ENCODE measurements around the gene INSYN2A.

The INSYN2A gene

DNA sequence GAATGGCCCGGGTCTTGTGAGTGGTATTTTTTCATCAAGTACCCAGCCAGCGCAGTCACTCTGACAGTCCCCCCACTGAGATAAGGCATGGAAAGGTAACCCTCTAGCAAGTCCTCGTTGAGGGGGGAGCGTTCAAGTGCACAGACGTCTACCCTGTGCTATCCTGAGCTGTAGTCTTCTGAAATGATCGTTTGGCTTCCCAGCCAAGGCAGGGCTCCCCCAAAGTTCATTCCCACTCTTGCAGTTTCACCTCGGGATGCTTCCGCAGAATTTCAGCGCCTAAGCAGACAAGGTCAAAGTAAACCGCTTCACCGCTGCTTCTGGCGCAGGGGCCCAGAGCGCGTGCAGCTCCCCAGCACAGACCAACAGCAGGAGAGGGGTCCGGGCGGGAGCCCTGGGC lies 1.8 kb downstream of the INSYN2A start:
- no peak for DNase-seq

DNA sequence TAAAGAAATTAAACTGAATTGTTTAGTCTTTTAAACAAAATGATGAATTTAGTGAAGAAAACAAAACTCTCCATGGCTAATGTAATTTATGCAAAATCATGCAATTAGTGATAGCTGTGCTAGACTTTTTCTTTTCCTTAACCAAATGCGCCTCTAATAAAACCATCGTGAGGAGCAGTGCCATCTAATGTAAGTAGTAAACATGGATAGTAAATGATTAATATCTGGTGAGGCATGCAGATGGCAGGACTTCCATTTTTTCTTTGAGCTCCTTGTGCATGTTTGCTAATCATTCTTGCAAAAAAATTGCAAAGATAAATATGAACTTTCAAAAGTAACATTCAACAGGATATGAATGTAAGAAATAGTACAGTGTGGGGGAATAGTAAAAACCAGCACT lies 2.3 kb downstream of the INSYN2A start:
- no peak for DNase-seq

DNA sequence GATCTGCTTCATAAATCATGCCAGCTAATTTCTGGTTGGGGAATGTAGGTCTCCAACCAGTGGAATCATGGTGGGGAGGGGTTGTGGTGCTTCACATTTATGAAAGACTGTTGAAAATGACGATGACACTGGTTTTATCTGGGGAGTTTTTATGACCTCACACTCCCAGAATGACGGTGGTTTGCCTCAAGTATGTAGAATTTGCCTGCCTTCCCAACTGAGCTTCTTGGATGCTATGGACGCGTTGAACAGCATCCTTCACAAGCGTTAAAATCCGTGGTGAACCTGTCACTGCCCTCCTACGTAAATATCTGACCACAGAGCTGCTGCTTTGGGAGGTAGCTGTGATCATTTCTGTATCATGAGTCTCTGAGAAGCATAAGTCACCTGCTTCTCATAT lies 3.3 kb downstream of the INSYN2A start:
- DNase-seq = no peak

DNA sequence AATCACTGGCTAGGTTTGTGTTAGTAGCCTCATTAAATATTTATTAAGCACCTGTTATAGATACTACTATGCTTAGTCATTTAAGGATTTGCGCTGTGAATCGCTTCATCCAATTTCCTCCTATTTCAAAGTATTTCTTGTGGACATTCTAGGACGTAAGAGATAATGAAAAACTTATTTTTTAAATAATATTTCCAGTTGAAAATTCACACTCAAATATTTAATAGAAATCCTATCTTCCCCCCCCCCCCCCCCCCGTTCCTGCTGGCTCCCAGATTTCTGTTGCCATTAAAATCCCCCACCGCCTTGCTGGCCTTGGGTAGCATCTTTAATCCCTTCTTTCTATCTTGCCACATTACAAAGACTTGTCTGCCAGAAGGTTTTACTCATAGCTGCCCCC lies 6.0 kb downstream of the INSYN2A start:
- no peak for DNase-seq

DNA sequence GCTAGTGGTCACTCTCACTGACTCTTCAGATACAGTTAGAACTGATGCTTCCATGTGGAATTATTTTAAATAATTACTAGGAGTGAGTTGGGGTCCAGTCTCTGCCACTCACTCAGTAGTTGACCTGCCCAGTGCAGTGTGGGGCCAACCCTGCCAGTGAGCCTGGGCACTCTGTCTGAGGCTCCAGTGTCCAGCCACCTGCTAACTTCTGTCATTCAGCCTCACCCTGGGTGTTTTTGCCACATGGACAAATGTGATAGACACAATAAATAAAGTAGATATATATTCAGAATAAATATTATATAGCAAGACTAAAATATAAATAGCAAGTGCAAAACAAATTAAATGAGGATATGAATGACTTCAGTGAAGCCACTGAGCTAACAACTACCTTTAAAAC lies 7.2 kb downstream of the INSYN2A start:
- DNase-seq = no peak

DNA sequence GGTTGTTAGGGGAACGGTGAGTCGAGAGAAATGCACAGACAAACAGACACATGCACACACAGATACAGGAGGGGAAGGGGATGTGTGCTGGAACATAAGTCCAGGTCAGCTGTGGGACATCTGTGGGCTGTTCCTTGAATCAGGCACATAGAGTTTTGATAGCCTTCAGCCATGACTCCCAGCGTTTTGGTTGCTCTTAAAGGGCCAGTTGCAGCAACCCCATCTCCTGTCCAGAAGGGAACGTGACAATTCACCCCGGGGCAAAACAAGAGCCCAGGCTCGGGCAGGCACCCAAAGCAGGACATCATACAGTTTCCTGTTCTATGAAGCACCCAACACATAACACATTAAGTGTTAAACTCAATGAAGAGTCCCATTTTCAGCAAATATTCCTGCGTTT lies 9.6 kb downstream of the INSYN2A start:
- no peak for DNase-seq

DNA sequence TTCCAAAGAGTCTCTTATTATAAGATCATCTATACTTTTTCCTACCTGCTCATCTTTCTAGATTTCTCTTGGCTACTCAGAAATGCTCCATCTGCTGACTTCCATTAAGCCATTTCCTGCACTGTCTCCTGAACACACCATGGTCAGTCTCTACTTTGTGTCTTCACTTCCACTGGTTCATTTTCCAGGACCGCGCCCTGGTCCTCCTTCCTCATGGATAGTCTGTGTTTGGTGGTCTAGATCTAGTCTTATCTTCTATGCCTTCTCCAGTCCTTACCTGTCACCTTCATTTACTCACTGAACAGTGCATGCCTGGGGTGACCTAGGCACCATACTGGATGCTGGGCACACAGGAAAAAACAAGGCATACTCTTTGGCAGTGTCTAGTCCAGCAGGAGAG lies 11.8 kb downstream of the INSYN2A start:
- no peak for DNase-seq

DNA sequence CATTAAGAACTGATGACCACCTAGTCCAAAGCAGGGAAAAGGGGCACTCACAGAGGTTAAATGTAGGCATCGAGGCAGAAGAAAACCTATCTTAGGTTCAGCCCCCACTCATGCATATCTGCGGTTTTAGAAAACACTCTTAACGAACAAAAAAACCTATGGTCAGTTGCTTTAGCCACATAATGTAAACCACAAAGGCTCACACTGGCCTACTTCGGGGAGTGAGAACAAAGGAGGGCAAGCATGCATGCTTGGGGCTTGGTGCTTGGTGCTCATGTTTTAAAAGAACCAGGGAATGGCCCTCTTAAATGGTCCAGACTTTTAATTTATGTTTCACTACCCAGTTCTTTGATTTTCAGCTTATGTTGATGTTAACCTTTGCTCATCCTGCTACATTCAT lies 14.2 kb downstream of the INSYN2A start:
- no peak for DNase-seq

DNA sequence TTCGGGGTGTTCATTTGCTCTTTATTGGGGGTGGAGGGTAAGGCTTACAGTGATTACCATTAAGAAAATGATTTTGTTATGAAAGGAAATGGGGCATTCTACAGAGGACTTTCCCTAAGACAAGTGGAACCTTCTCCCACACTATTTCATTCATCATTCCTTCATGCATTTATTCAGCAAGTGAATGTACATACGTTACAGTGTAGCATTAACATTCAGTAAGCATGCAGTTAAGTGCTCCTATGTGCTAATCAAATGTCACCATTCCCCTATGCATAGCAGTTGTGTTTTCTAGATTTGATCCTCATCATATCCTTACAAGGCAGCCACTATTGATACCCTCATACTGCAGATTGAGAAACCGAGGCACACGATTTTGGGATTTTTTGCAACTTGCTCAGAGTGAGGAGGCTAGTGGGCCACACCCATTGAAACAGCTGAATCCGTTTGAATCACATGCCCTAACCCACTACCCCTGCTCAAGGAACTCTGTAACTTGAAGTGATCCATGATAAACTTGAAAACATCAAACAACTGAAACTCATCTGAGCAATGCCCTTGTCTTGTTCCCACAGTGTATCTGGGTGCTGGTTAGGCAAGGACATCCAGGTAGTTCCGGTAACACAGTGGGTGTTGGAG lies 16.7 kb downstream of the INSYN2A start:
- no peak for DNase-seq

DNA sequence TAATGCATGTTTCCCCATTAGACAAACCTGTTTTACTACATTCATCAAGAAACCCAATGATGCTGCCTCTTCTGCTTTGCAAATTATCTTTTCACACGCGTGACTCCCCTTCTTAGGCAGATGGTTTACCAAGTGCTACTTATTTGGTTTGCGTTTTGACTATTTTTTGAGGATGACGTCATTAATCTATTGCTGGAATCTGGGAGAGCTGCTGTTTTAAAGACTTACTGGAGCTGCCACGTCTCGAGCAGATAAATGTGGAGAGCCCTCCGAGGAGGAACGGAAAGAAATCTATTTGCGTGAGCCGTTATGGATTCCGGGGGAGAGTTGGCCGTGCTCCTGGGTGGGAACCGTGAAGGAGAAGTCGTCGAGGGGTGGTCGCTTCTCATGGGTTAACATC lies 19.7 kb downstream of the INSYN2A start:
- no peak for DNase-seq

DNA sequence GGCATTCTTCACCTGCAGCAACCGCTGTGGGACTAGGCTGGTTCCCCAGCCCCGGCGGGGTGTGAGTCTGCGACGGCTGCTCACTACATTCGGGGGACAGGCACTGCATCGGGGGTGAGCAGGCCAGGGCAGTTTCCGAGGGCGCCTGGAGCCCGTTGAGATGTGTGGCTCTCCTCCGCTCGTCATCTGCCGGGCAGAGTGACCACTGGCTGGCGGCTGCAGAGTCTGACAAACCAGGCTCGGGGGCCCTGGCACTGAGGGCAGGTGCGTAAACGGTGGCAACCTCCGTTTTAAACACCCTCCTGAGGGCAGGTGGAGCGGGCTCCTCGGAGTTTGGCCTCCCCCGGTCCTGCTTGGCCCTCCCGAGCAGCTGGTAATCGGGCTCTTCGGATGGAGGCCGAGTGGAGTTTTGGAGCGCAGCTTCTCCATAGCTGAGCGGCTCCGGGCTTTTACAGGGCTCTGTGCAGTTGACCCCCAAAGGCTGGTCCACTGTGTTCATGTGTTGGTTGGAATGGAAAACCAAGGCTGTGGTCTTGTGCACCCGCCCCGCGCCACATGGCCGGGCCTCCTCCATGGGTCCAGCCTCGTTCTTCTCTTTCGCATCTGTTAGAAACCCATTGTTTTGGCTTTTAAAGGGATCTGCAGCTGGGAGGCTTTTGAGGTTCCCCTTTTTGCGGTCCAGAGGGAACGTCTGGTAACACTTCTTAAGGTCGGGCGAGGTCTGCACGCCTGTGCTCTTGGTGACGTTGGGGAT lies 20.9 kb downstream of the INSYN2A start:
- DNase-seq = no peak

DNA sequence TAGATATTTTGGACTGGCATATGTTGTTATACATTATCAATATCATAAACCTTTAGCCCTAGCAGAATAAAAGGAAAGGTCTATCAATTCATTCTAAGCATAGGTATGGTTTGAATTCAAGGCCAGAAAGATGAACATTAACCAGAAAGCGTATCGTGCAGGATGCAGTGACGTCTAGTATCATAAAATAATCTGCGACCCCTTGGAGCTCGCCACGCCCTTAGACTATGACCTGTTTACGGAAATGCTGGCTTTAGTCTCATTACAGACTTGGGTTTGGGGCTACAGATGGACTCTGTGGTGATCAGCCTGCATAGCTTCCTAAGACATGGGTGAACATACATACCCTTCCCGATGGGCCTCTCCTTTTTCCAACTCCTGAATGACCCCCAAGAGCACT lies 21.5 kb downstream of the INSYN2A start:
- DNase-seq = no peak

DNA sequence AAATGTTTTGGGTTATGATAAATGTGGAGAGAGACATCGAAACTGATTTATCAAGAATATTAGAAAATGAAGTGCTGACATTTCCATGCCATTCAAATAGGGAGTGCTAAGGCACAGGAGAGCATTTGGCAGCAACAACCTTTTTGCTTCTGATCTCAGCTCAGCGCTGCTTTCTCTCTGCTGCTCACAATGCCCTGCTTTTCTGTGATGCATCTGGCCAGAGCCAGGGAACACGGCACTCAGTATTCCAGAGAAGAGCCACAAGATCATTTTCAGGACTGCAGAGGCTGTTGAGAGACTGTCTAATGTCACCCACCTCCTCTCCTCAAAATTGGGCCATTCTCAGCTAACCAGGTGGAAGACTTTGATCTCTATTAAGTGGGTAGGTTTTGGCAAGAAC lies 28.1 kb downstream of the INSYN2A start:
- DNase-seq = no peak

DNA sequence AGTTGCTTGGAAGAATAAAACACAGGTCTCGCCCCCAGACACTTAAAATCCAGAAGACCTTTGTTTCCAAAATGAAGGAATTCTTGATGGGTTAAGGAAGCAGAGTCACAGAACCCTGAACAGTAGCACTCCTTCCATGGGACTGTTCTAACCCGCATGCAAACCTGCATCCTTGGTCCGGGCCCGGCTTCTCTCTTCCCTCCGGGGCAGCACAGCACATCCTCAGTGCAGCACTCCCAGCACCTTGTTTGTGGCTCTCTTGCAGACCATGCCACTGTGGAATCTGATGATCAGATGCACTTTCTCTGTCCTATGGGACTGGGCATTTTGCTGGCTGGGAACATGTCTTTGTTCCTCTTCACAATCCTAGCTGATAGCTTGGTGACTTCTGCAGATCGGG lies 33.5 kb downstream of the INSYN2A start:
- no peak for DNase-seq

DNA sequence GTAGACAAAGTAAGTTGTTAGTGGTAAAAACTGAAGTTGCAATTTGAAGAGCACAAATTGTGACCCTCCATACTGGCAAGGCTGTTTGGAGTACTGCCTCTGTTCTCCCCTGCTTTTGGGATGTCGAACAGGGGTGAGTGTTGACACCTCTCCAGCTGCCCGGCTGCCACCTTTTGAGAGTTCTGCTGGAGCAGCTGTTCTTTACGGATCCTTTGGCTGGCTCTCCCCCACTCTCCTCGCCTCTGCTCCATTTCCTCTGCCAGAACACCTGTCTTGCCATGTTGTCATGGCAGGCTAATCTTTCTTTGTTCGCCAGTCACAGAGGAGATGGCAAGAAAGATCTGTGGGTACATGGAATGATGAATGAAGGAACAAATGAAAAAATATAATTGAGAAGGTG lies 34.9 kb downstream of the INSYN2A start:
- no peak for DNase-seq

DNA sequence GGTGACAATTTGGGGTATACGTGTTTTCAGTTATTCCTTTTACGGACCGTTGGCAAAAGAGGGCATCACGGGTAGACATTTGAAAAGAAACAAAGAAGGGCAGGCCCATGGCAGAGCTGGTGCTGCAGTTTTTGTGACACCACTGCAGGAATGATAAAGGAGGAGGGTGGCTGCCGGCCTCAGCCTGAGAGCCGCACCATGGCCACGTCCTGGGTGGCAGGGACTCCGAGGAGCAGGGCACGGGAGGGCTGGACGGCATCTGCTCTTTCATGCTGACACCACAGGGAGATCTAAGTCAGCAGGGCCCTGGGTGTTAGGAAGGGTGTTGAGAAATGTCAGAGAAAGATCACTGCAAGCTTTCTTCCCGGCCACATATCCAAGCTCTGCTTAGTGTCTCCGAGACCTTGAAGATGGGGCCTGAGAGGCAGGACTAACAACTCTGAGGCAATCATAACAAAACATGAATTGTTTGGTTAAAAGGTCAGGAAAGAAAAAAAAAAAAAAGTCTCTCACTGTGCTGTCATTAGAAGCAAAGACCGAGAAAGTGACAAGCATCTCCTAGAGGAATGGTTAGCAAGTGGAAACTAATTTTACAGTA lies 36.6 kb downstream of the INSYN2A start:
- DNase-seq = no peak

DNA sequence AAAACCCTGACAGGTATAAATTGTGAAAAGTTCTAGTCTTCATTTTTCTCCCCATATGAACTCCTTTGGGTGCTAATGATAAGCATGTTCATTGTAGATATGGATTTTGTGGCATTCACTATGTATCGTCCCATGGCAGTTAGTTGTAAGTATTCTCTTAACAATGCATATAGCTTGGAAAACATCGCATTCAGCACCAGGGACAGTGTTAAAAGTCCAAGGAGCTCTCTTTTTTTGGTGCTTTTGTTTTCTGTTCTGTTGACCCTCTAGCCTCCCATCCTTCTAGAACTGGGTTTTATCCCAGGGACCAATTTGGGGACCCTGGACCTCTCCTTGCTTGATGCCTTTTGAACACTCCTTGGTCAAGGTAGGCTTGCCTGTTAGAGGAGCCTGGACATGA lies 37.7 kb downstream of the INSYN2A start:
- no peak for DNase-seq

DNA sequence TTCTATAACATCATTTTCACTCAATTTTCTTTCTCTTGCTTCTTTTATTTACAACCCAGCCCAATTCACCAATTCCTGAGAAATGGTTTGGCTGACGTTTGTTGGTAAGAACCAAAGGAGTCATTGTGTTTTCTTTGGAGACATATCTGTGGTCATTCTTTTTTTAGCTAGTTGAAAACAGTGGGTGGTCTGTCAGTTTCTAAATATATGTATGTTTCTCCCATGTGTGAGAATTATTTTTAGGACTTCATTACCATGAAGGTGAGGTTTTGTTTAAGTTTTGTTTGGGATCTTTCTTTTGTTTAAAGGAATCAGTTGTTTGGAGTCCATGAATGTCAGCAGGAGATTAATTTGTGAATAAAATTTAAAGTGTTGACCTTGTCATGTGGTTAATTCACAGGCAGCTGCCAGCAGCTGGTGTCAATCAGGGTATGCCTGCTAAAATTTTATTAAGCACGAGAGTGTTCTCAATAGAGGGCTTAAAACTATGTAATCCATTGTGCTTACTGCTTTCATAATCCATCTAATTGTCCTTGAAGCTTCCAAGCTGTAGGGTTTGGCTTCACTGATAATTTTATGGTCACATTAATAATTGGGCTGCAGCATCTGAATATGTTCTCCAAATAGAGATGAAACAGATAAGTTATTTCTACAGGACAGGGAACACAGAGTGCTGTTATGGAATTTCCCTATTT lies 38.7 kb downstream of the INSYN2A start:
- DNase-seq = no peak

DNA sequence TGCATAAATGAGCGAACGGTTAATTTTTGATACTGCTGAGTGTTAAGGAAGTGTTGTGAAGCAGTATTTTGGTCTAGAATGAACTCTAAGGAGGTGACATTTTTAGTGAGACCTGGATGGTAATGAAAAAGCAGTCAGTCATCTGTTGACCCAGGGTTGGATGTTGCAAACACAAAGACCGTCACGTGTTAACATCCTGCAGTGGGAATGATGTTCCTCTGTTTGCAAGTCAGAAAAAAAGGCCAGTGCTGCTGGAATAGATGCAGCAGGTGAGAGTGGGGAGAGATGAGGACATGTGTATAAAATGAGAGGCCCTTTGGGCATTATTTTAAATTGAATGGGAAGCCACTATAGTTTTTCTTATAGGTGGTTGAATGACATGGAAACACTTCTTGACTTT lies 39.3 kb downstream of the INSYN2A start:
- no peak for DNase-seq

DNA sequence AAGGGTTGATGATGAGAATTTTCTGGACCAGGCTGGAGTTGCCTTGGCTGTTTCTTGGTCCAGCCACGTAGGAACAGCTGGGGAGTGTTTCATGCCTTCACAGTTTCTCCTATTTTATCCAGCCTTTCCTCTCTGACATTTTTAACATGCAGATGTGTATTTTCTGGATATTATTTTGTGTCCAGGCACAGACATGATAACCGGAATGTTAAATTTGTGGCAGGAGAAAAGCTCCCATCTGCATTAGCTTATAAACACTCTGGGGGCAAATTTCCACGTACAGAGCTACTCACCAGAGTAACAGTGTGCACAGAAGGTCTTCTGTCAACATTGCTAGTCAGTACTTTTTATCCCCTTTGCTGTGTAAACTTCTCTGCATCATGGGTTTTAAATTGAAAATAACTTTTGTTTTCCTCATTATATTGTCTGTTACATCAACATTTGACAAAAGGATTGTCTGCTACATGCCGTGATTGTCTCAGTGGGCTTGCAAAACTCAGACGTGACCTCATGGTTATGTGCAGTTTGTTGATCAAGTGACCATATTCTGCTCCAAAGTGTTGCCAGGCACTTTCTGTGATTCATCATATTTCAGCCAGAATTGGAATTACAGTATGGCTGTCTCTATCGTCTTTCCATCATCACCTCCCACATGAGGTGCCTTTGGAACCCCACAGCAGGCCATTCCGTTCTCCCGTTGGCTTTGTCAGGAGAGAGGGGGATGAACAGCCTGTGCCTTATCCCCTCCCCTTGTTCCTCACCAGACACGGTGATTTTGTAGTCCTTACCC lies 41.4 kb downstream of the INSYN2A start:
- no peak for DNase-seq

DNA sequence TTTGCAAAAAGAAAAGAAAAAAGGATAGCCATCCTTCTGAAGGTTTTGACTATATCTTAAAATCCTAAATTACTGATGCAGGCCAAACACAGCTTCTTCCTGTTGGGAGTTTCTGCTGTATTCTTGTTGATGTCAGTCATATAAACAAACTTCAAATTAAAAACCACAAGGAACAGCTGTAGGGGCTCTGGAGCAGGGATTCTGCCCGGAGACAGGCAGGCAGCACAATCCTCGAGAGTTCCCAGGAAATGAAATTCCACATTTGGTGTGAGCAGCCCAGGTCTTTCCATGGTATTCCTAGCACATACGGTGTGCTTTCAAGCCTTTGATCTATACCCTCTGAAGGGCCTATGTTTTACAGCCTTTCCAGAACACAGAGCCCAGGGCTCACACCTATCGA lies 43.2 kb downstream of the INSYN2A start:
- DNase-seq = no peak

DNA sequence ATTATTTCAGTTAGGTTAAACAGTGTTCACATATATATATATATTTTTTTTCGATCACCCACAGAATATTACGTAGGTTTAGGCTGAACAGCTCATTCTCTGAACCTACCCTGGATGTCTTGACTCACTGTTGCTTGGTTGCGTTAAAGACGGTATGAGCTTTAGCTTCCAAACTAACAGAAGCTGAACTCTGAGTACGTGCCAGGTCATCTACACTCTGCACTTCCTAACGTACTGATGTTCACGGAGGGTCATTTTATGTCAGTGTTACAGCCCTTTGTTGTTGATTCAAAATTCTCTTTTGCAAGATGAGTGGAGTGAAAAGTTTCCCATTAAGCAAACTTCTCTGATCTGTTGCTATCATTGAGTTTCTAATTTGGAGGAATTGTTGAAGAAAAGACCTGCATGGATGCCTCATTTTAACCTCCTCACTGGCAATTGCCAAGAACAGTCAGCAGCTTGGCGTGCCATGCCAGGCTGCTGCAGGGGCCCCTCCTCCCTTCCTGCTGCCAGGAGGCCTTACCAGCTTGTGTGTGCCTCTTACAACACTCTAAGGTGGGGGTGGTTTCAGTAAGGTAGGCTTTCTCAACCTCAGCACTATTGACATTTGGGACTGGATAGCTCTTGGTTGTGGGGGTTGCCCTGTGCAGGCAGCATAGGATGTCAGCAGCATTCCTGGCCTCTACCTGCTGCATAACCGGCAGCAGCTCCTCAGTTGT lies 44.3 kb downstream of the INSYN2A start:
- DNase-seq = no peak
